ENCODE measurements around the gene RPTOR.

GRCh38 chr17:80878876-80879722 is 334.5 kb downstream of the RPTOR start:
- TF ChIP-seq YY1 (IDR thresholded peaks at IDR 0.05; ENCODE audit: low read depth) (no peak), EP300 (IDR thresholded peaks at IDR 0.05; ENCODE audit: borderline replicate concordance in 1 of 2, low read depth in 1 of 2, low read length in 1 of 2) (no peak), CTCF (IDR thresholded peaks at IDR 0.05) (no peak), EZH2phosphoT487 (IDR thresholded peaks at IDR 0.05; ENCODE audit: borderline replicate concordance, low read depth) (no peak), SMC3 (IDR thresholded peaks at IDR 0.05; ENCODE audit: low read depth, low read length) (no peak), TEAD4 (IDR thresholded peaks at IDR 0.05; ENCODE audit: borderline replicate concordance, insufficient read depth) (no peak), ZBTB33 (IDR thresholded peaks at IDR 0.05; ENCODE audit: borderline replicate concordance, low read depth) (no peak), NFIC (IDR thresholded peaks at IDR 0.05; ENCODE audit: borderline replicate concordance) (no peak), RAD21 (IDR thresholded peaks at IDR 0.05; ENCODE audit: low read length) (no peak), MAX (IDR thresholded peaks at IDR 0.05; ENCODE audit: low read depth) (no peak)
